NCI-H748 (cell line): ENCODE results near the gene IFT43.

Experiments used
- DNase-seq: peaks from one replicate; lab custom pipeline; 2025; ENCODE audit not compliant: unreplicated experiment; lab: John Stamatoyannopoulos, UW

Gene IFT43

GRCh38 chr14:76067536-76067935 lies 82.0 kb downstream of the IFT43 start:
- DNase-seq: no peak

- DNase-seq: no peak
These were observed 88.2 kb downstream of the IFT43 start for GRCh38 chr14:76073717-76074116.

- no peak for DNase-seq
These were observed 91.8 kb downstream of the IFT43 start for GRCh38 chr14:76077340-76077739.

- DNase-seq: no peak
These were observed 92.9 kb downstream of the IFT43 start for GRCh38 chr14:76078501-76078900.

- no peak for DNase-seq
These were observed 94.5 kb downstream of the IFT43 start for GRCh38 chr14:76080025-76080424.

- no peak for DNase-seq
These were observed 94.9 kb downstream of the IFT43 start for GRCh38 chr14:76080471-76080870.

- DNase-seq: no peak
These were observed 96.1 kb downstream of the IFT43 start for GRCh38 chr14:76081642-76082041.

GRCh38 chr14:76083796-76084765 lies 98.5 kb downstream of the IFT43 start:
- no peak for DNase-seq

- DNase-seq: no peak
These were observed 99.8 kb downstream of the IFT43 start for GRCh38 chr14:76085358-76085757.

GRCh38 chr14:76086636-76087035 lies 101.1 kb downstream of the IFT43 start:
- DNase-seq: no peak

GRCh38 chr14:76088326-76088725 lies 102.8 kb downstream of the IFT43 start:
- DNase-seq: no peak

- no peak for DNase-seq
These were observed 103.4 kb downstream of the IFT43 start for GRCh38 chr14:76088771-76089571.

- DNase-seq: no peak
These were observed 104.0 kb downstream of the IFT43 start for GRCh38 chr14:76089575-76089974.

GRCh38 chr14:76090616-76091391 lies 105.2 kb downstream of the IFT43 start:
- no peak for DNase-seq

GRCh38 chr14:76093077-76093476 lies 107.5 kb downstream of the IFT43 start:
- no peak for DNase-seq

GRCh38 chr14:76096257-76096656 lies 110.7 kb downstream of the IFT43 start:
- DNase-seq: no peak

GRCh38 chr14:76097547-76097946 lies 112.0 kb downstream of the IFT43 start:
- no peak for DNase-seq

GRCh38 chr14:76098047-76098446 lies 112.5 kb downstream of the IFT43 start:
- peak; percentile 10 for DNase-seq

GRCh38 chr14:76098916-76099675 lies 113.5 kb downstream of the IFT43 start:
- no peak for DNase-seq

- DNase-seq: no peak
These were observed 114.7 kb downstream of the IFT43 start for GRCh38 chr14:76100236-76100635.
